Neutrophil (primary cell): ENCODE measurements around the gene SFTPB.

Experiments used
- H3K27ac ChIP-seq: fragments of 200-600 bp; sonication (generic); 2 replicates; pipeline ENCODE4 v1.5.1; 2016; ENCODE audit warnings: mild to moderate bottlenecking, moderate library complexity
- H3K27me3 ChIP-seq: fragments of 200-600 bp; sonication (generic); 2 replicates; pipeline ENCODE4 v1.6.0; 2016; ENCODE audit warnings: mild to moderate bottlenecking
- H3K36me3 ChIP-seq: fragments of 200-600 bp; sonication (generic); 2 replicates; pipeline ENCODE4 v1.5.1; 2017
- H3K4me1 ChIP-seq, 2 experiments: fragments of 200-600 bp in 1 of 2; sonication (generic) in 1 of 2; 1 replicate in 1 of 2; 2 replicates in 1 of 2; pipeline versions ENCODE4 v1.5.1 to v1.6.1; 2013 to 2016; ENCODE audit warnings: low read depth in 1 of 2, low read length in 1 of 2, mild to moderate bottlenecking in 1 of 2, moderate library complexity in 1 of 2; ENCODE audit not compliant: control insufficient read depth in 1 of 2, insufficient read depth in 1 of 2
- H3K4me3 ChIP-seq, 2 experiments: fragments of 200-600 bp in 1 of 2; sonication (generic) in 1 of 2; 1 replicate in 1 of 2; 2 replicates in 1 of 2; pipeline ENCODE4 v1.5.1; 2013 to 2016; ENCODE audit warnings: low read depth in 1 of 2, low read length in 1 of 2, mild to moderate bottlenecking in 1 of 2, moderate library complexity in 1 of 2
- H3K9me3 ChIP-seq: fragments of 200-600 bp; sonication (generic); 2 replicates; pipeline ENCODE4 v1.5.1; 2016
- CTCF ChIP-seq: fragments of 200-600 bp; sonication (generic); IDR thresholded peaks from 2 replicates; pipeline ENCODE4 v1.5.1; 2016; ENCODE audit warnings: antibody characterized with exemption

SFTPB gene

GRCh38 chr2:85667561-85668008 lies 414 bp downstream of the SFTPB start:
- no peaks in the 10 kb centered on the region for H3K27me3 ChIP-seq
- no peak overlapping the region for H3K4me3 ChIP-seq
- H3K27ac ChIP-seq: no peak overlapping the region
- TF ChIP-seq CTCF: no peak
- H3K36me3 ChIP-seq: no peaks in the 10 kb centered on the region
- H3K4me1 ChIP-seq: peaks cover 42 to 48% of the 10 kb centered on the region in 2 experiments
- no peaks in the 10 kb centered on the region for H3K9me3 ChIP-seq

- TF ChIP-seq CTCF: no peak
- Histone ChIP-seq H3K4me1 (peaks cover 34 to 39% of the 10 kb centered on the region in 2 experiments), H3K27ac (no peak overlapping the region), H3K9me3 (no peaks in the 10 kb centered on the region), H3K27me3 (no peaks in the 10 kb centered on the region), H3K4me3 (no peak overlapping the region), H3K36me3 (no peaks in the 10 kb centered on the region)
These were observed 1.3 kb downstream of the SFTPB start for GRCh38 chr2:85666435-85667316.

- peaks cover 28 to 32% of the 10 kb centered on the region in 2 experiments for H3K4me1 ChIP-seq
- no peak overlapping the region for H3K27ac ChIP-seq
- no peak overlapping the region for H3K4me3 ChIP-seq
- H3K36me3 ChIP-seq: no peaks in the 10 kb centered on the region
- no peaks in the 10 kb centered on the region for H3K9me3 ChIP-seq
- H3K27me3 ChIP-seq: no peaks in the 10 kb centered on the region
- no peak for TF ChIP-seq CTCF
These were observed 2.0 kb downstream of the SFTPB start for GRCh38 chr2:85666016-85666415.

GRCh38 chr2:85665264-85665937 lies 2.6 kb downstream of the SFTPB start:
- no peak overlapping the region for H3K27ac ChIP-seq
- TF ChIP-seq CTCF: no peak
- H3K36me3 ChIP-seq: no peaks in the 10 kb centered on the region
- H3K4me1 ChIP-seq: peaks cover 21 to 26% of the 10 kb centered on the region in 2 experiments
- H3K4me3 ChIP-seq: no peak overlapping the region
- no peaks in the 10 kb centered on the region for H3K9me3 ChIP-seq
- no peaks in the 10 kb centered on the region for H3K27me3 ChIP-seq

GRCh38 chr2:85663594-85664565 lies 4.1 kb downstream of the SFTPB start:
- peaks cover 21 to 24% of the 10 kb centered on the region in 2 experiments for H3K4me1 ChIP-seq
- H3K9me3 ChIP-seq: no peaks in the 10 kb centered on the region
- H3K27me3 ChIP-seq: no peaks in the 10 kb centered on the region
- no peak for TF ChIP-seq CTCF
- no peak overlapping the region for H3K4me3 ChIP-seq
- H3K36me3 ChIP-seq: peaks cover 5% of the 10 kb centered on the region
- H3K27ac ChIP-seq: no peak overlapping the region
